Peyer's patch (tissue), 4 donors: Measurements from ENCODE around the gene CAPS2.

ENCODE experiments used
- POLR2A ChIP-seq, 2 donors: fragments of 450-650 bp; IDR thresholded peaks; one replicate each; pipeline ENCODE4 v1.5.1; 2017; ENCODE audit warnings: antibody characterized with exemption in 2 of 2, mild to moderate bottlenecking in 2 of 2, moderate library complexity in 2 of 2
- TF ChIP-seq, protein P1 (sequence below), 6 experiments: fragments of 450-650 bp in 4 of 6; fragments of 200-600 bp in 2 of 6; sonication (generic) in 1 of 6; IDR thresholded peaks; one replicate each; pipeline ENCODE4 v1.5.1; 2017 to 2019; ENCODE audit warnings: antibody characterized with exemption in 6 of 6, mild to moderate bottlenecking in 3 of 6, moderate library complexity in 1 of 6

DNA sequence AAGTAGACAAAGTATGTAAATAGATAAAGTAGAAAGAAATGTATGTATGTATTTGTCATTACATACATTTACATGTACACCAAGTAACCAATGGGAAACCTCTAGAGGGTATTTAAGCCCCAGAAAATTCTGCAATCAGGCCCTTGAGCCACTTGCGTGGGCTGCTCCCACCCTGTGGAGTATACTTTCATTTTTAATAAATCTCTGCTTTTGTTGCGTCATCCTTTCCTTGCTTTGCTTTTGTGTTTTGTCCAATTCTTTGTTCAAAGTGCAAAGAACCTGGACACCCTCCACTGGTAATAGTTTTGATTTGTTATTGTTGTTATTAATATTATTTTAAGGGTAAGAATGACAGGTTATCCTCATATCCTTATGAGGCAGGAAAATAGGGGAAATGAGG is 21.8 kb downstream of the CAPS2 start:
- TF ChIP-seq, protein P1, sequence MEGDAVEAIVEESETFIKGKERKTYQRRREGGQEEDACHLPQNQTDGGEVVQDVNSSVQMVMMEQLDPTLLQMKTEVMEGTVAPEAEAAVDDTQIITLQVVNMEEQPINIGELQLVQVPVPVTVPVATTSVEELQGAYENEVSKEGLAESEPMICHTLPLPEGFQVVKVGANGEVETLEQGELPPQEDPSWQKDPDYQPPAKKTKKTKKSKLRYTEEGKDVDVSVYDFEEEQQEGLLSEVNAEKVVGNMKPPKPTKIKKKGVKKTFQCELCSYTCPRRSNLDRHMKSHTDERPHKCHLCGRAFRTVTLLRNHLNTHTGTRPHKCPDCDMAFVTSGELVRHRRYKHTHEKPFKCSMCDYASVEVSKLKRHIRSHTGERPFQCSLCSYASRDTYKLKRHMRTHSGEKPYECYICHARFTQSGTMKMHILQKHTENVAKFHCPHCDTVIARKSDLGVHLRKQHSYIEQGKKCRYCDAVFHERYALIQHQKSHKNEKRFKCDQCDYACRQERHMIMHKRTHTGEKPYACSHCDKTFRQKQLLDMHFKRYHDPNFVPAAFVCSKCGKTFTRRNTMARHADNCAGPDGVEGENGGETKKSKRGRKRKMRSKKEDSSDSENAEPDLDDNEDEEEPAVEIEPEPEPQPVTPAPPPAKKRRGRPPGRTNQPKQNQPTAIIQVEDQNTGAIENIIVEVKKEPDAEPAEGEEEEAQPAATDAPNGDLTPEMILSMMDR (IDR thresholded peaks at IDR 0.05) = no peak
- TF ChIP-seq POLR2A (IDR thresholded peaks at IDR 0.05) = no peak
